ENCODE results near the gene MDFI. TPM values are rescaled to one million over a fixed set of nuclear protein-coding genes. Genes with fewer than 3 reads are reported as not detected.
A peak's percentile ranks its signal among the peaks of the same experiment; 100 is the strongest.

The MDFI gene
- total and polyA plus RNA-seq, 8 donors = 25.9 to 139 (median 108) TPM

DNA sequence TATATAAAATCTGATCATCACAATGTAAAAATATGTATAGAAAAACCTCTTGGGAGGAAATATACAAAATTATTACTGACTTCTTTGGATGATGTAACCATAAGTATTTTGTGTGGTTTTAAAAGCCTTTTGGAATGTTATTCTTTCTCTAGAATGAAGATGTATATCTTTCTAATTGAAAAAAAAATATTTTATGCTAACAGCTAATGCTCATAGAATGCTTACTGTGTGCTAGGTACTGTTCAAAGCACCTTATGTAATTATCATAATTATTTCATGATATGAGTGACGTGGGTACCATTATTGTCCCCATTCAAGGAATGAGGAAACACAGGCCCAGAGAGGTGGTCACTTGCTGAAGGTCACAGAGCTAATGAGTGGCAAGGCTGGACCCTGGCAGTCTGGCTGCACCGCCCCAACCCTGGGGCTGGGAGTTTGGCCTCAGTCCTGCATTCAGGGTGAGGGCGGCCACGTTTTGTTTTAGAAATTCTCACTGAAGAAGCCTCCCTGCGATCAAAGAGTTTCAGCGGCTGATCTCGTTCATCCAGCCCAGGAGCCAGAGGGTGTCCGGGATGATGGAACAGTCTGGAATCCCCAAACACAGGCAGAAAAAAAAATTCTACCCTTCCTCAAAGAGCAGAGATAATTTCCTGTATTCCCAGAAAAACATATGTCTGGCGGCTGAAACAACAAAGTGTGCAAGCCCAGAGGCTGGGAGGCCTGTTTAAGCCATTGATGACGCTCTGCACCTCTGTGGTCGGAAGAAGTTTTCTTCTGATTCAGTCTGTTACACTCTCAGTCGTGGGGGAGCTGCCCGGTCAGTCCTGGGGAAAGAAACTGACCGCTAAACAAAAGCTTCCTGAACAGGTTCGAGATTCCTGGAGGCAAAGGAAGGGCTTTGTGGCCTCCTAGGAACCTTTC, 59.9 kb downstream of the MDFI start:
- intact Hi-C loops (cut with DNase I) = no loop called here
- H3K36me3 ChIP-seq = peaks cover 0 to 22% of the 10 kb centered on the region in 2 donors

DNA sequence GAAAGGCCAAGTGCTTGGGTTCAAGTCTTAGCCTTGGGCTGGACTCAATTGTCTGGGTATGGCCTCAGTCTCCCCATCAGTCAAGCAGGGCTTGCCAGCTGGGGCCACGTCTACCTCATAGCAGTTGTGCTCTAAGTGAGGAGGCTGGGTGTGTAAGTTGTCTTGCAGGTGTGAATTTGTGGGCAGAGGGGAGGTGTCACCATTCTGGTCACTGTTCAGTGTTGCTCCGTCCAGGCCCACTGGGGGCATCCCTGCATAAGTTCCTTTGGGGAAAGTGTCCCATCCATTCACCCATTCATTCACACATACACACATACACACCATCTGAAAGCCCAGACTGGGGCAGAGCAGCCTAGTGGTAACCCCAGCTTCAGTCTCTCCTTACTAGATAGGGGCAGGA, 60.8 kb downstream of the MDFI start:
- no peak overlapping the region for H3K27ac ChIP-seq
- no peaks in the 10 kb centered on the region for H3K27me3 ChIP-seq
- ATAC-seq (no peak), DNase-seq (no peak)
- H3K36me3 ChIP-seq = peaks cover 0 to 23% of the 10 kb centered on the region in 2 donors
- no peaks in the 10 kb centered on the region for H3K9me3 ChIP-seq
- TF ChIP-seq, protein P1, sequence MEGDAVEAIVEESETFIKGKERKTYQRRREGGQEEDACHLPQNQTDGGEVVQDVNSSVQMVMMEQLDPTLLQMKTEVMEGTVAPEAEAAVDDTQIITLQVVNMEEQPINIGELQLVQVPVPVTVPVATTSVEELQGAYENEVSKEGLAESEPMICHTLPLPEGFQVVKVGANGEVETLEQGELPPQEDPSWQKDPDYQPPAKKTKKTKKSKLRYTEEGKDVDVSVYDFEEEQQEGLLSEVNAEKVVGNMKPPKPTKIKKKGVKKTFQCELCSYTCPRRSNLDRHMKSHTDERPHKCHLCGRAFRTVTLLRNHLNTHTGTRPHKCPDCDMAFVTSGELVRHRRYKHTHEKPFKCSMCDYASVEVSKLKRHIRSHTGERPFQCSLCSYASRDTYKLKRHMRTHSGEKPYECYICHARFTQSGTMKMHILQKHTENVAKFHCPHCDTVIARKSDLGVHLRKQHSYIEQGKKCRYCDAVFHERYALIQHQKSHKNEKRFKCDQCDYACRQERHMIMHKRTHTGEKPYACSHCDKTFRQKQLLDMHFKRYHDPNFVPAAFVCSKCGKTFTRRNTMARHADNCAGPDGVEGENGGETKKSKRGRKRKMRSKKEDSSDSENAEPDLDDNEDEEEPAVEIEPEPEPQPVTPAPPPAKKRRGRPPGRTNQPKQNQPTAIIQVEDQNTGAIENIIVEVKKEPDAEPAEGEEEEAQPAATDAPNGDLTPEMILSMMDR (IDR thresholded peaks at IDR 0.05) = no peak
- no peak overlapping the region for H3K4me3 ChIP-seq
- peaks cover 0 to 2% of the 10 kb centered on the region in 2 donors for H3K4me1 ChIP-seq
- intact Hi-C loops (cut with DNase I) = no loop called here

More for the DNA sequence above, 59.9 kb downstream of the MDFI start:
- no peak overlapping the region for H3K4me3 ChIP-seq
- H3K27ac ChIP-seq = no peak overlapping the region
- peaks cover 0 to 3% of the 10 kb centered on the region in 2 donors for H3K4me1 ChIP-seq
- TF ChIP-seq, protein P1 (IDR thresholded peaks at IDR 0.05) = no peak
- H3K9me3 ChIP-seq = no peaks in the 10 kb centered on the region
- ATAC-seq (peak; percentile 12), DNase-seq (no peak)
- H3K27me3 ChIP-seq = no peaks in the 10 kb centered on the region

DNA sequence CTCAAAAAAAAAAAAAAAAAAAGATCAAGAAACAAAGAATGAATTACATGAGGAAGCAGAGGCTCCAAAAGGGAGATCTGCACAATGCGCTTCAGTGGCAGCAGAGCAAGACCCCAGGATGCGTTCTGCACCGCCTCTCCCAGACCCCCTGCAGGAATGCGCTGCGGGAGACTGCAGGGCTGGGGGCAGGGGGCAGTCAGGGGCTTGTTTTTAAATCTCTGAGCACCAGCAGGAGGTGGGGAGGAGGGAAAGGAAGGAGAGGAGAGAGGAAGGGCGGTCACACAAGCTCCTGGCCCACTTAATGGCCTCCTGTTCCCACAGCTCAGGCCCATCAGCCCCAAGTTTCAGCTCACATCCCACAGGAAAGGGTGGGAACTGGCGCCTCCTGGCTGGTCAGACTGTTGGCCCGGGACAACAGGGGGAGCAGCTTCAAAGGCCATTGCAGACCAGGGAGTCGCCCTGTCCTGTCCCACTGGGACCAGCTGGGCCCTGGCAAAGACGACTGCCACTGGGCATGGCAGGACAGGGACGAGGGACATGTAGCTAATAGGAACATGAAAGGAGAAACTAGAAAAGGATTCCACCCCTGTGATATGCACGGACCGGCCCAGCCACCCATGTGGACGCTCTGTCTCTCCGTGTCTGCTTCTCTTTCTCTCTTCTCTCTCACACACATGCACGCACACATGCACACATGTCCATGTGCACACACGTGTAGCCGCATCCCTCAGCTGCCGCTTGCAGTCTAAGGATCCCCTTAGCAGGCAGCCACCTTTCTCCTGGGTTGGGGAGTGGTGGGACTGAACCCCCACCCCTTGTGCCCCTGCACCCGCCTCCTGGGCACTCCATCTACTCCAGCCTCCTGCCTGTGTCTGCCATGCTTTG, 62.4 kb downstream of the MDFI start:
- DNase-seq = peak in 1 of 4 donors; percentile 67
- Histone ChIP-seq H3K4me3 (no peak overlapping the region), H3K9me3 (no peaks in the 10 kb centered on the region), H3K27me3 (no peaks in the 10 kb centered on the region), H3K36me3 (peaks cover 0 to 23% of the 10 kb centered on the region in 2 donors), H3K4me1 (peaks cover 3 to 18% of the 10 kb centered on the region in 2 donors), H3K27ac (peak overlapping the region in 1 of 2 donors; percentile 5)
- intact Hi-C loops (cut with DNase I) = no loop called here
- TF ChIP-seq, protein P1 (IDR thresholded peaks at IDR 0.05) = no peak
- ATAC-seq = no peak

DNA sequence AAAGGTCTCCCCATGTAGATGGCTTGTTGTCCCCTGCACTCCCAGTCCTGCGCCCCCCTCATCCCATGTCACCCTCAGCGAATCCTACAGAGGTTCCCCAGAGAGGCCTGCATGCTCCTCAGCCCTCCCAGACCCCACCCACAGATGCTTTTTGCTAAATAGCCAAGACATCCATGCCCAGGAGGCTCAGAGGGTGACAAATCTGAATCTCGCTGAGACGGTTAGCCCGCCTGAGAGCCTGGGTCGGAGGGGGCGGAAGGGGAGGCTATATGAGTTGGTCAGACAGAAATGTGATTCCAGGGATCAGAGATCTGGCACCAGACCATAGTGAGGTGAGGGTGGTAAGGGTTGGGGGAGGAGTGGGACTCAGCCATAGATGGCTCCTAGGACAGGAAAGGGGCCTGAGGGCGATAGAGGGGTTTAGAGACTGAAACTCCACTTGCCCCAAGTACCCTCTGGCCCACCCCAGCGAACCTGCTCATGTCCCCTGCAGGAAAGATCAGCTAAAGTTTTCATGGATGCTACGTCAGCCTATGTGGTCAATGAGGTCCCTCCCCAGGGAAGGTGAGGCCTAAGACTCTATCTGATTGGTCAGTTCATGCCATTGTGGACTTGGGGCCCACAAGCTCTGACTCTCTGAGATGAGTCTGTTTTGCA, 63.9 kb downstream of the MDFI start:
- Histone ChIP-seq H3K27me3 (no peaks in the 10 kb centered on the region), H3K4me3 (no peak overlapping the region), H3K27ac (no peak overlapping the region), H3K36me3 (peaks cover 0 to 23% of the 10 kb centered on the region in 2 donors), H3K4me1 (peaks cover 19 to 33% of the 10 kb centered on the region in 2 donors), H3K9me3 (no peaks in the 10 kb centered on the region)
- no peak for DNase-seq
- ATAC-seq = no peak
- intact Hi-C loops (cut with DNase I) = no loop called here
- TF ChIP-seq, protein P1 (IDR thresholded peaks at IDR 0.05) = no peak

Measured in left lung (tissue), 10 donors.